Neural progenitor cell (in vitro differentiated cells): Measurements from ENCODE around the gene CYTH3.

Experiments used
- EZH2 ChIP-seq: fragments of 200-600 bp; sonication (generic); IDR thresholded peaks from 2 replicates; pipeline ENCODE4 v1.6.1; 2017; ENCODE audit warnings: antibody characterized with exemption, mild to moderate bottlenecking, moderate library complexity
- EZH2phosphoT487 ChIP-seq: fragments of 200-600 bp; sonication (generic); IDR thresholded peaks from 2 replicates; pipeline ENCODE4 v1.6.1; 2017; ENCODE audit warnings: antibody characterized with exemption
- TF ChIP-seq, protein P1 (sequence below): fragments of 200-600 bp; sonication (generic); IDR thresholded peaks from 2 replicates; pipeline ENCODE4 v1.5.1; 2017; ENCODE audit warnings: antibody characterized with exemption, mild to moderate bottlenecking

DNA sequence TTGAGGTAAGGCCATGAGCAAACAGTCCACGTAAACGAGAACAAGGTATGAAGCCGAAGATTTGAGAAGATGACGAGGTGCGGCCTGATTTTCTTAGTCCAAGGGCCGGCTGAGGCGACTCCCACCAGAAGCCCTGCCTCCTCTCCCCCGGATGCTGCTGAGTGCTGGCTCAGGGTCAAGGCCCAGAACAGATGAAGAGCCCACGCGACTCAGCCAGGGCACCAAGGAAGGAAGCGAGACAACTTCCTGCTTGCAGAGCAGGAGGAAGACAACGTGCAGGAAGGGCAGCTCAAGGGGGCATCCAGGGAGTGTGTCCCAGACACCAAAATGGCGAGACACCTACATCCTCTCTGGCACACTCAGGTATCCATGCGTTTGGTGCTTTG lies 99.5 kb downstream of the CYTH3 start:
- TF ChIP-seq, protein P1, sequence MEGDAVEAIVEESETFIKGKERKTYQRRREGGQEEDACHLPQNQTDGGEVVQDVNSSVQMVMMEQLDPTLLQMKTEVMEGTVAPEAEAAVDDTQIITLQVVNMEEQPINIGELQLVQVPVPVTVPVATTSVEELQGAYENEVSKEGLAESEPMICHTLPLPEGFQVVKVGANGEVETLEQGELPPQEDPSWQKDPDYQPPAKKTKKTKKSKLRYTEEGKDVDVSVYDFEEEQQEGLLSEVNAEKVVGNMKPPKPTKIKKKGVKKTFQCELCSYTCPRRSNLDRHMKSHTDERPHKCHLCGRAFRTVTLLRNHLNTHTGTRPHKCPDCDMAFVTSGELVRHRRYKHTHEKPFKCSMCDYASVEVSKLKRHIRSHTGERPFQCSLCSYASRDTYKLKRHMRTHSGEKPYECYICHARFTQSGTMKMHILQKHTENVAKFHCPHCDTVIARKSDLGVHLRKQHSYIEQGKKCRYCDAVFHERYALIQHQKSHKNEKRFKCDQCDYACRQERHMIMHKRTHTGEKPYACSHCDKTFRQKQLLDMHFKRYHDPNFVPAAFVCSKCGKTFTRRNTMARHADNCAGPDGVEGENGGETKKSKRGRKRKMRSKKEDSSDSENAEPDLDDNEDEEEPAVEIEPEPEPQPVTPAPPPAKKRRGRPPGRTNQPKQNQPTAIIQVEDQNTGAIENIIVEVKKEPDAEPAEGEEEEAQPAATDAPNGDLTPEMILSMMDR = no peak
- TF ChIP-seq EZH2phosphoT487 = no peak
- no peak for TF ChIP-seq EZH2
